B cell (primary cell): ENCODE results near the gene BAZ2B.

ENCODE experiments used
- EZH2 ChIP-seq: IDR thresholded peaks from 2 replicates; pipeline ENCODE4 v1.6.1; 2012; ENCODE audit warnings: borderline replicate concordance, low read depth, mild to moderate bottlenecking, moderate library complexity, low read length; ENCODE audit not compliant: insufficient read depth, poor library complexity, severe bottlenecking
- TF ChIP-seq, protein P1 (sequence below): fragments of 200-600 bp; IDR thresholded peaks from one replicate; pipeline ENCODE4 v1.8.0; 2022; ENCODE audit warnings: antibody characterized with exemption, mild to moderate bottlenecking

DNA sequence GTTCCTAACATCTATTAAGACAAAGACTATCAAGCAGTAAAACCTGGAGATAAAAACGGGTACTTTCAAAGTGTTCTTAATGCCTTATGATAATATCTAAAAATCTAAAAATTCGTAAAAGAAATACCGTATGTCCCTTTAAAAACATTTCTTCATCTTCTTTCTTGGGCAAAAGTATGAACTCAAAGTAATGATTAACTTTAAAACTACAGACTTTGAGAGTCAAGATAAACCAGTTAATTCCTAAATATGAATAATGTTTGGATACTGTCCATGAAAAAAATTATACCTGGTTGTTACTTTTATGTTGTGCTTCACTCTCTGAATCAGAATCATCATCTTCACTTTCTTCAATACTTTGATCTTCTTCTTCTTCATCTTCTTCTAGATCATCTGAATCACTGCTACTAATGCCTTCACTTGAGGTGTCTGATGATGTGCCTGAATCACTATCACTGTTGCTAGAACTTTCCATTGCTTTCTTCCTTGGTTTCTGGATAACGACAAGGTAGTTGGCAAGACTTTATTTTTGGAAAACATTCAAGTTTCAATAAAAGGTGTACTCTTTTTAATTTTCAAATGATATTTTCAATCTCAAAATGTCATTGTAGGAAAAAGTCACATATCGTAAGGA lies 177.5 kb downstream of the BAZ2B start:
- TF ChIP-seq, protein P1, sequence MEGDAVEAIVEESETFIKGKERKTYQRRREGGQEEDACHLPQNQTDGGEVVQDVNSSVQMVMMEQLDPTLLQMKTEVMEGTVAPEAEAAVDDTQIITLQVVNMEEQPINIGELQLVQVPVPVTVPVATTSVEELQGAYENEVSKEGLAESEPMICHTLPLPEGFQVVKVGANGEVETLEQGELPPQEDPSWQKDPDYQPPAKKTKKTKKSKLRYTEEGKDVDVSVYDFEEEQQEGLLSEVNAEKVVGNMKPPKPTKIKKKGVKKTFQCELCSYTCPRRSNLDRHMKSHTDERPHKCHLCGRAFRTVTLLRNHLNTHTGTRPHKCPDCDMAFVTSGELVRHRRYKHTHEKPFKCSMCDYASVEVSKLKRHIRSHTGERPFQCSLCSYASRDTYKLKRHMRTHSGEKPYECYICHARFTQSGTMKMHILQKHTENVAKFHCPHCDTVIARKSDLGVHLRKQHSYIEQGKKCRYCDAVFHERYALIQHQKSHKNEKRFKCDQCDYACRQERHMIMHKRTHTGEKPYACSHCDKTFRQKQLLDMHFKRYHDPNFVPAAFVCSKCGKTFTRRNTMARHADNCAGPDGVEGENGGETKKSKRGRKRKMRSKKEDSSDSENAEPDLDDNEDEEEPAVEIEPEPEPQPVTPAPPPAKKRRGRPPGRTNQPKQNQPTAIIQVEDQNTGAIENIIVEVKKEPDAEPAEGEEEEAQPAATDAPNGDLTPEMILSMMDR, result no peak
- TF ChIP-seq EZH2, result no peak
